ENCODE results near the gene URGCP.

- TF ChIP-seq POLR2AphosphoS5 (IDR thresholded peaks at IDR 0.05; ENCODE audit: low read depth, low read length) = no peak
- TF ChIP-seq TAF1 (IDR thresholded peaks at IDR 0.05; ENCODE audit: borderline replicate concordance, low read depth, low read length) = no peak
Measured at GRCh38 chr7:43834463-43835251, 71.7 kb downstream of the URGCP start.

All from GM12892 (cell line).